Activated naive CD8-positive, alpha-beta T cell (primary cell): ENCODE results near the gene PDAP1.
A peak's percentile ranks its signal among the peaks of the same experiment; 100 is the strongest.
"Not testable (repeated sequence)": the region's sequence is repeated elsewhere in the genome, so short reads cannot be mapped to it uniquely, and the experiment has no call there.

Source experiments
- H3K27ac Mint-ChIP-seq: one replicate; pipeline ENCODE4 v1.8.0; 2021; ENCODE audit warnings: mixed read lengths
- H3K27me3 Mint-ChIP-seq: one replicate; pipeline ENCODE4 v1.8.0; 2021; ENCODE audit warnings: mixed read lengths
- H3K36me3 Mint-ChIP-seq: one replicate; pipeline ENCODE4 v1.8.0; 2021; ENCODE audit warnings: mixed read lengths
- H3K4me1 Mint-ChIP-seq: one replicate; pipeline ENCODE4 v1.8.0; 2021; ENCODE audit warnings: low read depth, mixed read lengths
- H3K4me3 Mint-ChIP-seq: one replicate; pipeline ENCODE4 v1.8.0; 2021; ENCODE audit warnings: mild to moderate bottlenecking, mixed read lengths
- H3K9me3 Mint-ChIP-seq: one replicate; pipeline ENCODE4 v1.8.0; 2021; ENCODE audit warnings: low read depth, mixed read lengths

The PDAP1 gene

DNA sequence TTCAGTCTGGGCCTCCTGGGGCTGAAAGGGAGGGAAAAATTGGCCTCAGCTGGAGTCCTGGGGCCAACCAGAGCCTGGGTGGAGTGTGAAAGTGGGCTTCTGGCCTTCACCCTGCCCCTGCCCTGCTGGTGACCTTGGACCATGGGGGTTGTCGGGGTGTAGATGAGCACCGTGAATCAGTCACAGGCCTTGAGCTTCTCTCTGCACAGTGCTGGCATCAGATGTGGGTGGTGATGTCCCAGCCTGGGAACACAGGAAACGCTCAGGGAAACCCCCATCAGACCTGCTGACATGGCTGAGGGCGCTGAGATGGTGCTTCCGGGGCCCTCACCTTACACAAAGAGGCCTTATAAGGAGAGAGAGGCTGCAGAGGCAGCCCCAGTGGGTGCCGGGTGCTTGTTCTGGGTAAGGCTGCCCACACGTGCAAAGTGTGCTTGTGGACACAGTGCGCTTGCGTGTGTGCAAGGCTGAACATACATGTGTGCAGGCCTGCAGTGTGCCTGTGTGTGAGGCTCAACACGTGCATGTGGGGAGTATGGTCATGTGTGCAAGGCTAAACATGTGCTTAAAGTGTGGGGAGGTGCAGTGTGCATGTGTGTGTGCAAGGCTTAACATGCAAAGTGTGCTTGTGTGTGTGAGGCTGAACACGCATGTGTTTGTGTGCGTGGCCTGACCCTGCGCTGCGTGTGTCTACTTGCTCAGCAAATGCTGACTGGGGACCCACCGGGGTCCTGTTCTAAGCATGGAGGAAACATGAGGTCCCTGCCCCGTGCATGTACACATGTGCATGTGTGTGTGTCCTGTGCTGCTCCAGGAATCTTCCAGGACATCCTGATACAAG, 27.4 kb downstream of the PDAP1 start:
- H3K4me3 Mint-ChIP-seq: peak overlapping the region; percentile 88
- H3K9me3 Mint-ChIP-seq: no peaks in the 10 kb centered on the region
- H3K4me1 Mint-ChIP-seq: peaks cover 59% of the 10 kb centered on the region
- H3K27ac Mint-ChIP-seq: peak overlapping the region; percentile 99
- H3K36me3 Mint-ChIP-seq: peaks cover 7% of the 10 kb centered on the region
- no peaks in the 10 kb centered on the region for H3K27me3 Mint-ChIP-seq

DNA sequence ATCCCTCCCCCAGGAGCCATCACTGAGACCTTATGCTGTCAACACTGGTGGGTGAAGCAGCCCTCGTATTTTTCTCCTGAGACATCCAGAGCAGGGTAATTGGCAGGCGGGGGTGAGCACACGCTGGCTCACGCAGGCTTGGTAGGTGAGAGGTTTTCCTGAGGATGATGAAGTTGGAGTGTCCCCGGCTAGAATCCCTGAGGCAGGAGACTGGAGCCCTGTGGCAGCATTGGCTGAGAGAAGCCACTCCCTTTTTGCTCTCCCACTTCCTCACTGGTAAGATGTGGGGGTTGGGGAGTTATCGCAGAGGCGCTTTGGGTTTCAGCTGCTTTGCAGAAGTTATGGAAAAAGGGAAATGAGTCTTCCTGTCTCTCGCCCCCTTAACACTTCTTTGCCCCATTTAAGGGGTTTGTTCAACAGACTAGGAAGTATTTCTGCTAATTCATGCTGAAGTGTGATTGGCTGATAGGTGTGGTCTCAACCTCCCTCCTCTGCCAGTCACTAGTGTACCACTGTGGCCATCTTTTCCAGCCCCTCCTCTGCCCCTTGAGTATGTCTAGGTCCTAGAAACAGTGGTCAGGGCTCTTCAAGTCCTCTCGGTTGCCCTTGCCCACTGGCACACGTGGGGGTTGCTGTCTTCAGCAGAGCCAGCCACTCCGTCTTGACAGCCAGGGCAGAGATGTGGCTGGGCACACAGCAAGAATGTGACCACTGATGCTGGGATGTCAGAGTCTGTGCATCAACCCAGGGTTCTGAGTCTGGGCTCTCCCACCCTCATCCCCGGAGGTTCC, 28.2 kb downstream of the PDAP1 start:
- Mint-ChIP-seq H3K36me3 (peaks cover 7% of the 10 kb centered on the region), H3K9me3 (no peaks in the 10 kb centered on the region), H3K4me1 (peaks cover 62% of the 10 kb centered on the region), H3K27me3 (no peaks in the 10 kb centered on the region), H3K27ac (peak overlapping the region; percentile 99), H3K4me3 (peak overlapping the region; percentile 88)

DNA sequence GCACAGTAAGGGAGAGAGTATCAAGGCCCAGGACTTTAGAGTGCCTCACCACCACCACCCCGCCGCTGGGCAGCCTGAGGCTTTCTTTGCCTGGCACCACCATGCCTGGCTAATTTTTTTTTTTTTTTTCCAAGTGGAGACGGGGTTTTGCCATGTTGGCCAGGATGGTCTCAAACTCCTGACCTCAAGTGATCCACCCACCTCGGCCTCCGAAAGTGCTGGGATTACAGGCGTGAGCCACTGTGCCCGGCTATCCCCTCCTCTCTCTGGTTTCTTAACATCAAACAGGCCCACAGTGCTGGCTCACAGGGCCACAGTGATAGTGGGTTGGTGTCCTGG, 28.7 kb downstream of the PDAP1 start:
- not testable (repeated sequence) for H3K27me3 Mint-ChIP-seq, H3K9me3 Mint-ChIP-seq, H3K36me3 Mint-ChIP-seq
- Mint-ChIP-seq H3K4me1 (peaks cover 62% of the 10 kb centered on the region), H3K27ac (peak overlapping the region; percentile 99), H3K4me3 (peak overlapping the region; percentile 88)

GRCh38 chr7:99379043-99379577, 29.3 kb downstream of the PDAP1 start:
- H3K9me3 Mint-ChIP-seq: no peaks in the 10 kb centered on the region
- peaks cover 58% of the 10 kb centered on the region for H3K4me1 Mint-ChIP-seq
- no peaks in the 10 kb centered on the region for H3K27me3 Mint-ChIP-seq
- peak overlapping the region; percentile 88 for H3K4me3 Mint-ChIP-seq
- H3K27ac Mint-ChIP-seq: peak overlapping the region; percentile 99
- H3K36me3 Mint-ChIP-seq: peaks cover 7% of the 10 kb centered on the region

GRCh38 chr7:99375070-99375807, 33.2 kb downstream of the PDAP1 start:
- H3K4me1 Mint-ChIP-seq: peaks cover 42% of the 10 kb centered on the region
- peaks cover 6% of the 10 kb centered on the region for H3K36me3 Mint-ChIP-seq
- H3K9me3 Mint-ChIP-seq: no peaks in the 10 kb centered on the region
- H3K27ac Mint-ChIP-seq: peak overlapping the region; percentile 34
- no peaks in the 10 kb centered on the region for H3K27me3 Mint-ChIP-seq
- peak overlapping the region; percentile 79 for H3K4me3 Mint-ChIP-seq

DNA sequence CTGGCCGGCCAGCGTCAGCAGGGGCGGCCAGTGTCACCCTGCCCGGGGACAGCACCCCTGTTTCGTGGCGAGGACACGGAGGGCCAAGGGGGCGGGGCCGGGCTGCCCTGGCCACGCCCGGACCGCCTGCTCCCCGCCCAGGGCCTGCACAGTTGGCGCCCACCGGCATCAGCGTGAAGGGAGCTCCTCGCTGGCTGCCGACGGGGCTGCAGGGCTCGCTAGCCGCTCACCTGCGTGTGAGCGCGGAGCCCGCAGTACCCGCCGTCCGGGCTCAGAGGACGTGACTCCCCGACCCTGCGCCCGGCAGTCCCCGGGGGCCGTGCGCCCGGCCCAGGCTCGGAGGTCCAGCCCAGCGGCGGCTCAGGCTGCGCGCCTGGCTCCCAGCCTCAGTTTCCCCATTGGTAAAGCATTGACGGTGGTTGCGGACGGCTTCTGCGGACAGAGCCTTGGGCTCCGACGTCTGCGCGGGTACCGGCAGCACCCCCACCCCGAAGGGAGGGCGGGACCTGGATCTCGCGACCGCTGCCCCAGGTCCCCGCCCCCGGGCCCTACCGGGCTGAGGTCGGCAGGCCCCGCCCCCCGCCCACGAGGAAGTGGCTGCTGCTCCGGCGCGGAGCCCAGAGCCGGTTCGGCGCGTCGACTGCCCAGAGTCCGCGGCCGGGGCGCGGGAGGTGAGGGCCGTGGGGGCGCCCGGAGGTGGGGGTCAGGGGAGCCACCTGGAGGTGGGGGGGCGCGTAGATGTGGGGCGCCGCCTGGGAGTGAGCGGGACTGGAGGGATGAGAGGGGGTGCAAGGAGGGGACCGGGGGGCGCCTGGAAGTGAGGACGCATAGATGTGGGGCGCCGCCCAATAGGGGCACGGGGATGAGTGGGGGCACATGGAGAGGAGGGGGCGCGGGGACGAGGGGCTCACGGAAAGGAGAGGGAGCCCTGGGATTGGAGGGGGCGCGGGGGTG, 34.0 kb downstream of the PDAP1 start, which contains the start of gene ARPC1B:
Gene ARPC1B (plus strand): TSS at position 620 of the 954 bp plus-strand sequence. CDS start 10,985 bp downstream, outside the sequence.
- Mint-ChIP-seq H3K9me3 (no peaks in the 10 kb centered on the region), H3K4me1 (peaks cover 35% of the 10 kb centered on the region), H3K36me3 (peaks cover 4% of the 10 kb centered on the region), H3K4me3 (peak within 1 kb of the TSS; percentile 86), H3K27me3 (no peaks in the 10 kb centered on the region), H3K27ac (peak within 1 kb of the TSS; percentile 58)

DNA sequence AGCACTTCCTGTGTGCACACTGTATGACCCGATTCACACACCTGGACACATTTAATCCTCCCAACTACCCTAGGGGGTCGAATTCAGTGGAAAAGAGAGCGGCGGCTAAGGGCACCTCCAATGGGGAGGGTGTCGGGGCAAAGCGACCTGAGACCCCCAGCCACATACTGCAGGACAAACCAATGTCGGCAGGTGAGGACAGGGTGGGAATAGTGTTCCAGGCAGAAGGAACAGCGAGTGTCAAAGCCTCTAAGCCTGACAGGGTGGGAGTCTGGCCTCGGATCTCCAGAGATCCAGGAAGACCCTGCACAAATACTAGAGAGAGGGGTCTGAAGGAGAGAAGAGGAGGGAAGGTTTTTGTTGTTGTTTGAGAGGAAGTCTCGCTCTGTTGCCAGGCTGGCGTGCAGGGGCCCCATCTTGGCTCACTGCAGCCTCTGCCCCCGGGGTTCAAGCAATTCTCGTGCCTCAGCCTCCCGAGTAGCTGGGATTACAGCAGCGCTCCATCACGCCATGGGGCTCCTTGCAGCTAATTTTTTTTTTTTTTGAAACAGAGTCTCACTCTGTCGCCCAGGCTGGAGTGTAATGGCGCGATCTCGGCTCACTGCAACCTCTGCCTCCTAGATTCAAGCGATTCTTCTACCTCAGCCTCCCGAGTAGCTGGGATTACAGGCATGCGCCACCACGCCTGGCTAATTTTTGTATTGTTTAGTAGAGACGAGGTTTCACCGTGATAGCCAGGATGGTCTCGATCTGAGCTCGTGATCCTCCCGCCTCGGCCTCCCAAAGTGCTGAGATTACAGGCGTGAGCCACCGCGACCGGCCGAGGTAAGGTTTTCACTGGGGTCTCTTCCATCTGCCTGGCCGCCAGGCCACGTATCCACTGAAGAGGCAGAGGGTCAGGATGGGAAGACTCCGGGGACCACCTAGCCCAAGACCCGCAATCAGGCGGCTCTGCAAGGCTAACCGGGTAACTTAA, 35.0 kb downstream of the PDAP1 start:
- Mint-ChIP-seq H3K27me3 (no peaks in the 10 kb centered on the region), H3K4me3 (peak overlapping the region; percentile 86), H3K9me3 (no peaks in the 10 kb centered on the region), H3K4me1 (peaks cover 29% of the 10 kb centered on the region), H3K36me3 (no peaks in the 10 kb centered on the region), H3K27ac (peak overlapping the region; percentile 58)

- H3K9me3 Mint-ChIP-seq: no peaks in the 10 kb centered on the region
- peak overlapping the region; percentile 86 for H3K4me3 Mint-ChIP-seq
- H3K27ac Mint-ChIP-seq: peak overlapping the region; percentile 58
- no peaks in the 10 kb centered on the region for H3K36me3 Mint-ChIP-seq
- H3K27me3 Mint-ChIP-seq: no peaks in the 10 kb centered on the region
- peaks cover 24% of the 10 kb centered on the region for H3K4me1 Mint-ChIP-seq
Measured at GRCh38 chr7:99372275-99373090, 35.9 kb downstream of the PDAP1 start.

GRCh38 chr7:99371376-99371920, 36.9 kb downstream of the PDAP1 start:
- Mint-ChIP-seq H3K4me3 (no peak overlapping the region), H3K27me3 (no peaks in the 10 kb centered on the region), H3K27ac (no peak overlapping the region), H3K36me3 (no peaks in the 10 kb centered on the region), H3K4me1 (peaks cover 20% of the 10 kb centered on the region), H3K9me3 (no peaks in the 10 kb centered on the region)

DNA sequence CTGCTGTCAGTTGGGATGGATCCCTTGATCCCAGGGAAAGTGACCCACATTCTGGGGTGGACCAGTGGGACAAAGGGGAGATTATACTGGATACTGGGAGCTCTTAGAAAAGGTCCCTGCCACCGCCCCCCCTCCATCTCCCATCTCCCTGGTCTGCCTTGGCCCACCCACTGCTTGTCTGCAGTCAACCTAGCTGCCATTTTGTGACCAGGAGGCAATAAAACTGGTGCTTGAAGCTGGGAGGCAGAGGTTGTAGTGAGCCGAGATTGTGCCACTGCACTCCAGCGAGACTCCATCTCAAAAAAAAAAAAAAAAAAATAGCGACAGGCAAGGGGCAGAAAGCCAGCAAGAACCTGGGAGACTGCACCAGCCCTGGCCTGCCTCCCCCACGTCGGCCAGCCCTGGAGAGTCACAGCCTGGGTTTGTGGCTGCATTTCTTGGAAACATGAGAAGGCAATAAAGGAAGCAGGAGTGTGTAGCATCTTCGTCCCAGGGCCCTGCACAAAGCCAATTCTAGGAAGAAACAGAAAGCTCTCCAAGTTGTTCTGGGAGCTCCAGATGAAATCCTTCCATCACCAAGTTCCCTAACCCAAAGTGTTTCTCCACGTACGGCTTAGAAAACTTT, 38.5 kb downstream of the PDAP1 start:
- no peaks in the 10 kb centered on the region for H3K27me3 Mint-ChIP-seq
- no peak overlapping the region for H3K27ac Mint-ChIP-seq
- H3K36me3 Mint-ChIP-seq: no peaks in the 10 kb centered on the region
- H3K9me3 Mint-ChIP-seq: no peaks in the 10 kb centered on the region
- H3K4me1 Mint-ChIP-seq: peaks cover 13% of the 10 kb centered on the region
- no peak overlapping the region for H3K4me3 Mint-ChIP-seq

DNA sequence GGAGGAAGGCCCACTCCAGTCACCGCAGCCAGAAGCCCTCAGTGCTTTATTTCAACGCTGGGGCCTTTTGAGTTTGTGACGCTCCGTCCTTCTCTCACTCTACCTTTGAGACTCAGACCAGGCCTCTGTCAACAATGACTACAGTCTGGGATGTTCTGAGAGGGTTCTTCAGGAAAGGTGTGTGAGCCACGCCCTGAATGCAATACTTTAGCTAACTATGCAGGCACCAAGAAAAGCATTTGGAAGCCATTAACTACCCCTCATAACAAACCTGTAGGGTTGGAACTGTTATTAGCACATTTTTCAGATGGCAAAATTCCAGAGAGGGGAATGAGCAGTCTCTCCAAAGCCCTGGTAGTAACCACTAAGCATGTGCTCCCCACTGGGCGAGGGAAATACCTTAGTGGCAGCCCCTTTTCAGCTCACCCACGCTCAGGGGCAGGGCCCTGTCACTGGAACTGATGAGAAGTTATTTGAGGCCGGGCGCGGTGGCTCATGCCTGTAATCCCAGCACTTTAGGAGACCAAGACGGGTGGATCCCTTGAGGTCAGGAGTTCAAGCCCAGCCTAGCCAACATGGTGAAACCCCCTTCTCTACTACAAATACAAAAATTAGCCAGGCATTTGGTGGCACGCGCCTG, 39.5 kb downstream of the PDAP1 start:
- no peak overlapping the region for H3K27ac Mint-ChIP-seq
- H3K27me3 Mint-ChIP-seq: no peaks in the 10 kb centered on the region
- peaks cover 13% of the 10 kb centered on the region for H3K4me1 Mint-ChIP-seq
- H3K36me3 Mint-ChIP-seq: no peaks in the 10 kb centered on the region
- no peak overlapping the region for H3K4me3 Mint-ChIP-seq
- no peaks in the 10 kb centered on the region for H3K9me3 Mint-ChIP-seq
